ENCODE results near the gene AQP7. TPM values are rescaled to one million over a fixed set of nuclear protein-coding genes. Genes with fewer than 3 reads are reported as not detected.

The AQP7 gene
- total RNA-seq, 2 donors from 2014 or later: 6.4 TPM; not detected in 1

DNA sequence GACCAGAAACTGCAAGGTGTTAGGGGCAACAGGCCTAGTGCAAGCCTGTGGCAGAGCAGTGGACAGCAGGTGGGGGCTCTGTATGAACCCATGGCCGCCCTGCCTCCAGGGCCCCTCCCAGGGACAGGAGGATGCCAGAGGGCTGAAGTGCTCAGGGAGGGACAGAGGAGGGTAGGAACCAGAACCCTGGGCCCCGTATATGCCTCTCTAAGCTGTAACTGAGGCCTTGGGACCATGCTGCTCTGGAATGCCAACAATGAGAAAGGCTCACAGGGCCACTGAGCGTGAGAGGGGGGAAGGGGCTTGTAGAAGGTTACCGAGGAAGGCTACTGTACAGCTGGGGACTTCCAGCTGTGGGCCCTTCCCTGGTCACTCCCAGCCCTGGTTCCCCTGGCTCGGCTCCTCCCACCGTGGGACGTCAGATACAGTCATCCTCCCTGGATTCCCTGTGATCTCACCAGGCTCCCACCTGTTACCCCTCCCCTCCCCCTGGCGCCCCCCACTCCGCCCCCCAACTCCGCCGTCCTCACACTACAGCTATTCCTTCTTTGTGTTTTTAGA, 21.1 kb downstream of the AQP7 start:
- Histone ChIP-seq H3K36me3 (no peaks in the 10 kb centered on the region), H3K27me3 (replicated peaks; ENCODE audit: insufficient read depth) (no peaks in the 10 kb centered on the region), H3K9me3 (no peaks in the 10 kb centered on the region), H3K4me1 (replicated peaks) (no peaks in the 10 kb centered on the region), H3K4me3 (no peak overlapping the region), H3K27ac (no peak overlapping the region)
- intact Hi-C loops (cut with DNase I): no loop called here
- 64% methylated on average over 11 of the region's 11 CpGs for WGBS
- no peak for DNase-seq (ENCODE audit: low spot score)
- TF ChIP-seq, protein P1, sequence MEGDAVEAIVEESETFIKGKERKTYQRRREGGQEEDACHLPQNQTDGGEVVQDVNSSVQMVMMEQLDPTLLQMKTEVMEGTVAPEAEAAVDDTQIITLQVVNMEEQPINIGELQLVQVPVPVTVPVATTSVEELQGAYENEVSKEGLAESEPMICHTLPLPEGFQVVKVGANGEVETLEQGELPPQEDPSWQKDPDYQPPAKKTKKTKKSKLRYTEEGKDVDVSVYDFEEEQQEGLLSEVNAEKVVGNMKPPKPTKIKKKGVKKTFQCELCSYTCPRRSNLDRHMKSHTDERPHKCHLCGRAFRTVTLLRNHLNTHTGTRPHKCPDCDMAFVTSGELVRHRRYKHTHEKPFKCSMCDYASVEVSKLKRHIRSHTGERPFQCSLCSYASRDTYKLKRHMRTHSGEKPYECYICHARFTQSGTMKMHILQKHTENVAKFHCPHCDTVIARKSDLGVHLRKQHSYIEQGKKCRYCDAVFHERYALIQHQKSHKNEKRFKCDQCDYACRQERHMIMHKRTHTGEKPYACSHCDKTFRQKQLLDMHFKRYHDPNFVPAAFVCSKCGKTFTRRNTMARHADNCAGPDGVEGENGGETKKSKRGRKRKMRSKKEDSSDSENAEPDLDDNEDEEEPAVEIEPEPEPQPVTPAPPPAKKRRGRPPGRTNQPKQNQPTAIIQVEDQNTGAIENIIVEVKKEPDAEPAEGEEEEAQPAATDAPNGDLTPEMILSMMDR (IDR thresholded peaks at IDR 0.05): no peak
- TF ChIP-seq POLR2A (IDR thresholded peaks at IDR 0.05) (no peak), POLR2AphosphoS5 (IDR thresholded peaks at IDR 0.05) (no peak)

DNA sequence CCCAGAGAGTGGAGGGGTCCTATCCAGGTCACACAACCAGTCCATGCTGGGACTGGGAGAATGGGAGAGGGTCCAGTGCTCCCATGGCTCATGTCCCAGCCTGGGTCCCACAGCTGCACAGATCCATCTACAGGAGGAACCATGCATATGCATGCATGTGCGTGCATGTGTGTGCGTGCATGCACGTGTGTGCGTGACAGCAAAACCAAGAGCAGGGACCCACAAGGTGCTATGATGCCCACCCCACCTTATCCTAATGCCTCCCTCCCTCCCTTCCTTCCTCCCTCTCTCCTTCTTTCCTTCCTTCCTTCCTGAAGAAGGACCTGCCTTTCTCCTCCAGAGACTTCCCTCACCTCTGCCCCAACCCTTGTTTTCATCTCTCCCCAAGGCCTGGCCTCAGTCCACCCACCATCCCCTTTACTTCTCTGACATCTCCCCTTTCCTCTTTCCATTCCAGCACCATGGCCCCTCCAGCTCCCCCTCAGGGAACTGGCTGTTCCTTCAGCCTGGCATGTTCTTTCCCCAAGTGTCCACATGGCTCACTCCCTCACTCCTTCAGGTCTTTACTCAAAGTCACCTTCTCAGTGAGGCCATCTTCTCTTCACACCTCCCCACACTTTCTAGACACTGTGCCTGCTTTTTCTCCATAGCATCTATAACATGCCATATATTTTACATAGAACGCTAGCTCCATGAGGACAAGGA, 21.8 kb downstream of the AQP7 start:
- intact Hi-C loops (cut with DNase I): no loop called here
- Histone ChIP-seq H3K4me3 (no peak overlapping the region), H3K27ac (no peak overlapping the region), H3K36me3 (no peaks in the 10 kb centered on the region), H3K9me3 (no peaks in the 10 kb centered on the region), H3K4me1 (replicated peaks) (no peaks in the 10 kb centered on the region), H3K27me3 (replicated peaks; ENCODE audit: insufficient read depth) (no peaks in the 10 kb centered on the region)
- WGBS: 89% methylated on average over 5 of the region's 5 CpGs
- no peak for TF ChIP-seq POLR2AphosphoS5 (IDR thresholded peaks at IDR 0.05)
- TF ChIP-seq, protein P1 (IDR thresholded peaks at IDR 0.05): no peak
- no peak for TF ChIP-seq POLR2A (IDR thresholded peaks at IDR 0.05)
- DNase-seq (ENCODE audit: low spot score): no peak

DNA sequence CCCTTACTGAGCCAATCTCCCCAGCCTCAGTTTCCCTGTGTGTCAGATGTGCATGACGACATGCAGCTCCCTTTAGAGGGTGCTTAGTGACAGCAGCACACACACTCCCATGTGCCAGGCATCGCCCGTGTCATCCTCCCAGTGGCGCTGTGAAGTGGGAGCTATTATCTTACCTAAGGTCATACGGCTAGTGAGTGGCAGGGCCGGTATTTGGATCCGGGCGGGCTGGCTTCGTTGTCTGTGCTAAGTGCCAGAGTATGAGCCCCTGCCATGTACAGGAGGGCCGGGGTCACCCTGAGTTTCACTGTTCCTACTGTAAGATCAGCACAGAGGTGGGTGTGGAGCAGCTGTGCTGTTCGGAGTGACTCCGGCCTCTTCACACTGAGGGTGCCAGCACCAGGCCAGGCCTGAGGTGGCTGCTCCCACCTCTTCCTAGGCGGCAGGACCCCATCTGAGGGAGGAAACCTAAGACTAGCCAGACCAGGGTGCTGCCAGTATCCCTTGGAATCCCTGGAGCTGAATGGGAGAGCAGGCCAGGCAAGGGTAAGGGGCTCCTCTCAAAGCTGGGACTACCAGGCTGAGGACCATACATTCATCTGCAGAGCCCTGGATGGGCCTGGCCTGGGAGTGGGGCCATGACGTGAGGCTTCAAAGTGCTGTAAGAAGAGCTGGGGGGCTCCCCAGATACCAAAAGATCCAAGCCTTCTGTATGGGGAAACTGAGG, 22.5 kb downstream of the AQP7 start:
- H3K9me3 ChIP-seq: no peaks in the 10 kb centered on the region
- intact Hi-C loops (cut with DNase I): loop anchor here (5.0 kb wide), 2 partner anchors 37 to 87 kb away; no protein-coding TSS in a partner anchor
- no peaks in the 10 kb centered on the region for H3K27me3 ChIP-seq (replicated peaks; ENCODE audit: insufficient read depth)
- no peaks in the 10 kb centered on the region for H3K4me1 ChIP-seq (replicated peaks)
- H3K4me3 ChIP-seq: no peak overlapping the region
- no peaks in the 10 kb centered on the region for H3K36me3 ChIP-seq
- H3K27ac ChIP-seq: no peak overlapping the region
- WGBS: 89% methylated on average over 14 of the region's 14 CpGs
- TF ChIP-seq, protein P1 (IDR thresholded peaks at IDR 0.05): no peak
- no peak for TF ChIP-seq POLR2AphosphoS5 (IDR thresholded peaks at IDR 0.05)
- no peak for TF ChIP-seq POLR2A (IDR thresholded peaks at IDR 0.05)
- no peak for DNase-seq (ENCODE audit: low spot score)

GRCh38 chr9:33378121-33378795, 24.1 kb downstream of the AQP7 start:
- TF ChIP-seq POLR2A (IDR thresholded peaks at IDR 0.05): no peak
- TF ChIP-seq, protein P1 (IDR thresholded peaks at IDR 0.05): no peak
- no peak for TF ChIP-seq POLR2AphosphoS5 (IDR thresholded peaks at IDR 0.05)
- no peaks in the 10 kb centered on the region for H3K9me3 ChIP-seq
- 86% methylated on average over 9 of the region's 9 CpGs for WGBS
- no peaks in the 10 kb centered on the region for H3K36me3 ChIP-seq
- DNase-seq (ENCODE audit: low spot score): no peak
- H3K4me1 ChIP-seq (replicated peaks): no peaks in the 10 kb centered on the region
- no peaks in the 10 kb centered on the region for H3K27me3 ChIP-seq (replicated peaks; ENCODE audit: insufficient read depth)
- no peak overlapping the region for H3K27ac ChIP-seq
- intact Hi-C loops (cut with DNase I): loop anchor here (5.0 kb wide), 2 partner anchors 39 to 89 kb away; no protein-coding TSS in a partner anchor
- no peak overlapping the region for H3K4me3 ChIP-seq
